Hematopoietic multipotent progenitor cell treated with erythropoietin and hydrocortisone succinate and interleukin-3 and kit ligand, for 17 days (in vitro differentiated cells): ENCODE data around the gene BRD7.

Source experiments
- DNase-seq: peaks from one replicate; pipeline ENCODE4 v3.0.0-alpha.2; 2015; ENCODE audit warnings: low spot score

Gene BRD7

DNA sequence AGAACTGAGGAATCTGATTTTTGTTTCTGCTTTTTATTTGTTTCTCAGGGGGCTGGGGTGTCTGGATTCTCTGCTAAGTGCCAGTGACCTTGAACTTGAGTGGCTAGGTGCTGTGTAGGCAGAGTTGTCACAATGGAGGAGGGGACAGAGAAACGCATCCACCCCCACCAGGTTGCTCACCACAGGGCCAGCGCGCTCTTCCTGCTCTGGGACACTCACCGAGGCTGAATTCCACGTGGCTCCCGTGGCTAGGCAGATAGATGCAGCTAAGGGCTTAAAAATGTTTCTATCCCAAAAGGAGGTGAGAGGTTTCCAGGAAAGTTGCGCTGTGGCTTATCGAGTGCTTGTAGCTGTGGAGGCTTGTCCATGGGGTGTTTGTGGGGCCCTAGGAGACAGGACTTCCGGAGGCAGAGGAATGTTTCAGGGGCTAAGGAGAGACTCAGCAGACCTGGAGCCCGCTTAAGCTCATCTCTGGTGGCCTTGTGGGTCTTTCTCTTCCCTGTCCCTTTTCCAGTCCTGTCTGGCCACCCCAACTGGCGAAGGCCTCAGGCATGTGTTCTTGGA, 65.7 kb downstream of the BRD7 start:
- no peak for DNase-seq

DNA sequence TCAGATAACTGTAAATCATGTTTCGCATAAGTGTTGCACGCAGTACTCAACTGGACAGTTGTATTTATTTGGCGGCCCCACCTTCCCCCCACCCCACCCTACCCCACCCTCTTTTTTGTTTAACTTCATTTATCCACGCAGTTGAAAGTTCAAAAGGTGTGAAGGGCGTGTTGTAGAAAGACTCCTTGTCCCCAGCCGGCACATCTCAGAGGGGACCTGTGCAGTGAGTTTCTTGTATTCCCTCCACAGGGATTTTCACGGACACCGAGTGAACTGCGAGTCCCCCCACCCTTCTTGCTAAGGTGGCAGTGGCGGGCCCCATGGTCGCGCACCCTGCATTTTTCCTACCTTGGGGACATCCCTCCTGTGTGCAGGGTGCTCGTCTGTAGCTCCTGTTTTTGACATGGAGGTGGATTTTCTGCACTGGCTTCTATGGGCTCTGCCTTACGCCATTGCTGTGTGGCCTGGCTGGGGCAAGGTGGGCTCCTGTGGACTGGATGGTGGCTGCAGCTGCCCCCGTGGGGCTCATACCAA, 66.2 kb downstream of the BRD7 start:
- no peak for DNase-seq

DNA sequence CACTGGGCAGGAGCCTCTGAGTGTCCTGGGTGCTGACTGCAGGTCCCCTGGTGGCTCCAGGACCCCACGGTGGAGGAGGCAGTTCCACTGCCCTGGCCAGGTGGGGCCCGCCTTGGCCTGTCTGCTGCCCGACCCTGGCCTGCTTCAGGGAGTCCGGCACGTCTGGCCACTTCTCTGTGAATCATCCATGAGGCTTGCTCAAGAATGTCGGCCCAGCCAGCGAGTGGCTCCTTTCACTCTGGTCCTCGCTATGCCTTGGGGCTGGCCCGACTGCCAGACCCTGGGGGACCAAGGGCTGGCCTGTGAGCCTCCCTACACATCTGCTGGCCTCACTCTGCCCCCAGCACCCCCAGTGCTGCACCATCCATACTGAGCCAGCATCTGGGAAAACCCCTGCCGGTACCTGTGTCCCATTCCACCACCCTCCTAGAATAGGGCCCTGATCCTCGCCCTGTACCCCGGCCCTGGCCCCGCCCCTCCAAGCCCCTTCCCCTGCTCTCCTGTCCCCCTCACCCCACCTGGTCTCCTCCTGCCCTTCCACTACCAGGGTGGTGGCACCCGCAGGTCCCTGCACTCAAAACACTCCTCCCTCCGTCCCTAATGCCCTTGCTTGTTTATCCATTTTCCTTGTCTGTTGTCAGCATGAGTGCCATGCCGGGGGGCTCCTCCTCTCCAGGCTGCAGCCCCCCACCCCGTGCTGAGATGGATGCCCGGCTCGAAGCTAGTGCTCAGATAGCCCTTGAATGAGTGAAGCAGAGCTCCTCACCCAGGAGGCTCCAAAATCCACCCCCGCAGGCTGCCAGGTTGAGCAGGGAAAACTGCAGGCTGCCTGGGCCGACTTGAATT, 66.9 kb downstream of the BRD7 start:
- no peak for DNase-seq

DNA sequence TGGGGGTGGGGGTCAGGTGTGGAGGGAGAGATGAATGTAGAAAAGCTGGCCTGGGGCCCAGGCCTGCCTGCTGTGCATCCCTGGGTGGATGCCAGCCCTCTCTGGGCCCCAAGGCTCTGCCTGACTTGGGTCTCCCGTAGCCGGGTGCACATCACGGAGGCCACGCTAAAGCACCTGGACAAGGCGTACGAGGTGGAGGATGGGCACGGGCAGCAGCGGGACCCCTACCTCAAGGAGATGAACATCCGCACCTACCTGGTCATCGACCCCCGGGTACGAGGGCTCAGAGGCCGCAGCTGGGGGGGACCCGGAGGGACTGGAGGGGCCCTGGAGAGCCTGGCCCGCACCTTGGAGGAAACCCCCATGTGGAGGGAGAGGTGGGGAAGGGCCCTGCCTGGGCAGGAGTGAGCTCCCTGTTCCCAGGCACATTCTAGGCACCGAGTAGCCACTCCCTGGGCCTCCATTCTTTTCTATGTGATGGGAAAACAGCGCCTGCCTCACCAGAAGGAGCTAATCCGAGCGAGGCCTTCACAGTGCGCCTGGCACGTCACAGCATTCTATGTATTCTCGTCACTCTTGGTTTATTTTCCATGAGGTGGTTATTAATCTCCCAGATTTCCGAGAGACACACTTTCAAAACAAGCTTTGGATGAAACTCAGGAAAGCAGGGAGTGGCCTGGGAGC, 67.7 kb downstream of the BRD7 start:
- DNase-seq = no peak

DNA sequence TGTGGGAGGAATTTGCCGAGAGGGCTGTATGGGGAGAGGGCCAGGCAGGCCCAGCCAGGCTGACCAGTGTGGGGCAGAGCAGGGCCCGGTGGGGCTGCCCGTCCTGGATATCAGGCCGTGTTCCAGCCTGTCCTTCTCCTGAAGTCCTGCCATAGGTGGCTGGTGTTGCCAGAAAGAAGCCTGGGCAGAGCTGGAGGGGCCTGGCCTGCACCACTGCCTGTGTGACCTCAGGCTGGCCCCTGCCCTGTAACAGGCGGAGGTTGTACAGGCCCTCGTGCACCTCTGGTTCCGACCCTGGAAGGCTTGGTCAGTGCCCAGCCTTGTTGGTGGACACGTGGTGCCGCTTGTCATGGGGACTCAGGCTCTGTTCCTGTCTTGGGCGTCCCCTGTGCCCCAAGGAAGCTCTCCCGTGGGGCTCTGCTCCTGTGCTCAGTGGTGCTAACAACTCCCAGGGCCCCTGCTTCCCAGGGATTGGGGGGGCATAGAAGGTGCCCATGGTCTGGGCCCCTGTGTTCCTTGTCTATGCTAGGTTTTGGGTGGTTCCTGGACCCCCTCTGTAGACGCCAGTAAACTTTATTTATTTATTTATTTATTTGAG, 69.2 kb downstream of the BRD7 start:
- DNase-seq = no peak

DNA sequence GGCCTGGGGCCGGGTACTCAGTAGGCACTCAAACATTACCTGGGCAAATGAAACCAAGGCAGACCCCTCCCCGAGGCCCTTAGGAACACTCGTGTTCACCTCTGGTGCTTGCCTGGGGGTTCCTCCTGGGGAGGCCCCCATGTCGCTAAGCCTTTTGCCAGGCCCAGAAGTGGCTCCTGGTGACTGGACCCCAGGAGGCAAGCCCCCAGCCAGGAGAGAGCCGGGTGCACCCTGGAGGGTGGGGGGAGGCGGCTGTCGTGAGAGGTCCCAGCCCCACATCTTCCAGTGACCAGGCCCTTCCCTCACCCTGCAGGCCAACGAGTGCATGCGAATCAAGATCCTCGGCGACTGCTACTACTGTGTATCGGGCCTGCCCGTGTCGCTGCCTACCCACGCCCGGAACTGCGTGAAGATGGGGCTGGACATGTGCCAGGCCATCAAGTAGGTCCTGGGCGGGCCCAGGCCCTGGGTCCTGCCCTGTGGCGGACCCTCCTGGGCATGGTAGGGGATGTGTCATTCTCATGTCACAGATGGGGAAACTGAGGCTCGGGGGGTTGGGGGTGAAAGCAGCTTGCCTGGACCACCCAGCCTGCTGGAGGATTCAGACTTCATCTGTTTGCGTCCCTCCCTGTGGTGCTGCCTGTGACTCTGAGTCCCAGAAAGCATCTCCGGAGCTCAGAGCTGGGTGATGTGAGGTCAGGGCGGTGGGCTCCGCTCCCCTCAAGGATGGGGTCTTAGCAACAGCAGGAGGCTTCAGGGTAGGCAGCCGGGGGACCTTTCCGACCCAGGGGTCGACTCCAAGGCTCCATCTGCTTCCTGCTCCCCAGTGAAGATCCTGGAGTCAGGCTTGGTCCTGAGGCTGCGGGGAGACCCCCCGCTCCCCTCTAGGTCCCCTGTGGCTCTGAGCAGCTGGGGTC, 69.9 kb downstream of the BRD7 start:
- DNase-seq = no peak

DNA sequence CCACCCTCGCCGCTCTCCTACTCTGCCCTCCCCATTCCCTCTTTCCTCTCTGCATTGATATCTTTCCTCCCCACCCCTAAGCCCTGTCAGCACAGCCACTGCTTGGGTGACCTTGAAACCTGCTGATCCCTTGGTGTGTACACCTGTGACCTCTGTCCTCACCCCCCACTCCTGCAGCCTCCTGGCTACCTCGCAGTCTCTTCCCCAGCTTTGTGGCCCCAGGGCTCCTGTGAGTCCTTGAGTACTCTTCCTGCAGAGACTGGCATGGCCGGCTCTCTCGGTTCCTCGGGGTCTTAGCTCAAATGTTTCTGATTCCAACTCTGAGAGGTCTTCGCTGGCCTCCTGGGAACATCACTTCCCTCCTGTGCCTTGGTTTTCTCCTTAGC, 70.7 kb downstream of the BRD7 start:
- no peak for DNase-seq

DNA sequence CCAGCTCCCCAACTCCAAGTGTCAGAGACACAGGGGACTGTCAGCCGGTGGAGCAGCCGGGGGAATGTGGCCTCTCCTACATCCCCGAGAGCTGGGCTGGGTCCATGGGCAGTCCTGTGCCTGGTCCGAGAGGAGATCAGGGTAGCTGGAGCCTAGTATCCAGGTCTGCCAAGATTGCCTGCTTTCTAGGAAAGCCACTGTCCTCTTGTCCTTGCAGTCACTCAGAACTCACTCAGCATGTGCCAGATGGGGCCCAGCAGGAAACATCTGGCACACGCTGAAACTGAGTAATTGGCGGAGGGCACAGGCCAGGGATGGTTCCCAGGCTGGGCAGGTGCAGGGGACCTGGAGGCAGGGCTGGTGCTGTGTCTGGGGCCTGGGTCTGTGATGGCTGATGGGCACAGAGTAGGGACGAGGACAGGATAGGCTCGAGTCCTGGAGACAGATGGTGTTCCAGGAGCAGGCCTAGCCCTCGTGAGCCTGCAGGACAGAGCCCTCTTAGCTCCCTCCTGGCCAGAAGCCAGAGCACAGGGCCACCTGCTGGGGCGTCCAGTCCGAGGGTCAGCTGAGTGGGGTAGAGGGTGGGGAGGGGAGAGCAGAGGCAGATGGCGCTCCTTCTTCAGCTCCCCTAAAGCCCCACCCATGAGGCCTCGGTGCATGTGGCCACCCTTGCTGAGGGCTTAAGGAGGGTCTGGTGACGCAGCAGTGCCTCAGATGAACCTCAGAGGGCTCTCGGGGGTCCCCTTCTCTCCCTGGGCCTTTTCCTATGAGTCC, 71.3 kb downstream of the BRD7 start:
- DNase-seq = no peak

DNA sequence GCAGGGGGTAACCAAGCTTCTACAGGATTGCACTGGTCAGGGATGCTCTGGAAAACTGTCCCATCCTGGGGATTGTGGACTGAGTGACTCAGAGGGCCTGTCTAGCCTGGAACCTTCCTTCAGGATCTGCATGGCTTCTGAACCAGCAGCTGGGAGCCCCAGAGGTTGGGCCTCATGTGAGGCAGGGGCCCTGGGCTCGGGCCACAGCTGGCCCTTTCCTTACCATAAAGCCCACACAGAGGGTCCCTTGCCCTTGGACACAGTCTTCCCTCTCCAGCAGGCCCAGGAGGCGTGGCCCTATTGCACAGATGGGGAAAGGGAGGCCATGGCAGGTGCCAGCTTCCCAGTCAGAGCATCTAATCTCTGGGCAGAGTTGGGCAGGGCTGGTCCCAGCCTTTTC, 72.0 kb downstream of the BRD7 start:
- no peak for DNase-seq

DNA sequence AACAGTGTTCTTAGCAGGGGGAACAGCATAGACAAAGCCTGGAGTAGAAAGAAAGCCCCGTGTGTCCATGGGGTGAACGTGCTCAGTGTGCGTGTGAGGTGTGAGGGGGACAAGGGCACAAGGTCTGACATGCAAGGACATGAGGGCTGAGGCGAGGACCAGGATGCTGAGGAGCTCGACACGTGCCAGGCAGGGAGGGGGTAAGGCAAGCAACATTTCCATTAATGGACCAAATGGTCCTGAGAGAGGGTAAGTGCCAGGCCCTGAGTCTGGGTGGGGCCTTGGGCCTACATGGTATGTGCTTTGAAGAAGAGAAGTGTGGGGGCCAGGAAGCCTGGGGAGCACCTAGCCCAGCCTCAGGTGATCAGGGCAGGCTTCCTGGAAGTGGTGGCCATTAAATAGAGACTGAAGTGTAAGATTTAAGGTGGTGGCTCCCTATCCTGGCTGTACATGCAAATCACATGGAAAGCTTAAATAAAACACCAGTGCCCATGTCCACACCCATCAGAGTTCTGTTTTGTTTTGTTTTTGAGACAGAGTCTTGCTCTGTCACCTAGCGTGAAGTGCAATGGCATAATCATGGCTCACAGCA, 73.2 kb downstream of the BRD7 start:
- no peak for DNase-seq

DNA sequence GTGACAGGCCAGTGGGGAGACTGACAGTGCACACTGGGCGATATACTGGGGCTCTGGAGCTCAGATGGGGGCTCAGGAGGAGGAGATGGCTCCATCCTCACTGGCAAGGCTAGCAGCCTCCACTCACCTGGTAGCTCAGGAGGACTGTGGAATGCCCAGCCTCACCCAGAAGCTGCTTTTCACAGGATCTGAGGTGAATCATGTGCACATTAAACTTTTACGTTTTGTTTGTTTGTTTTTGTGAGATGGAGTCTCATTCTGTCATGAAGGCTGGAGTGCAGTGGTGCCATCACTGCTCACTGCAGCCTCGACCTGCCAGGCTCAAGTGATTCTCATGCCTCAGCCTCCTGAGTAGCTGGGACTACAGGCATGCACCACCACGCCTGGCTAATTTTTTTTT, 73.8 kb downstream of the BRD7 start:
- no peak for DNase-seq

DNA sequence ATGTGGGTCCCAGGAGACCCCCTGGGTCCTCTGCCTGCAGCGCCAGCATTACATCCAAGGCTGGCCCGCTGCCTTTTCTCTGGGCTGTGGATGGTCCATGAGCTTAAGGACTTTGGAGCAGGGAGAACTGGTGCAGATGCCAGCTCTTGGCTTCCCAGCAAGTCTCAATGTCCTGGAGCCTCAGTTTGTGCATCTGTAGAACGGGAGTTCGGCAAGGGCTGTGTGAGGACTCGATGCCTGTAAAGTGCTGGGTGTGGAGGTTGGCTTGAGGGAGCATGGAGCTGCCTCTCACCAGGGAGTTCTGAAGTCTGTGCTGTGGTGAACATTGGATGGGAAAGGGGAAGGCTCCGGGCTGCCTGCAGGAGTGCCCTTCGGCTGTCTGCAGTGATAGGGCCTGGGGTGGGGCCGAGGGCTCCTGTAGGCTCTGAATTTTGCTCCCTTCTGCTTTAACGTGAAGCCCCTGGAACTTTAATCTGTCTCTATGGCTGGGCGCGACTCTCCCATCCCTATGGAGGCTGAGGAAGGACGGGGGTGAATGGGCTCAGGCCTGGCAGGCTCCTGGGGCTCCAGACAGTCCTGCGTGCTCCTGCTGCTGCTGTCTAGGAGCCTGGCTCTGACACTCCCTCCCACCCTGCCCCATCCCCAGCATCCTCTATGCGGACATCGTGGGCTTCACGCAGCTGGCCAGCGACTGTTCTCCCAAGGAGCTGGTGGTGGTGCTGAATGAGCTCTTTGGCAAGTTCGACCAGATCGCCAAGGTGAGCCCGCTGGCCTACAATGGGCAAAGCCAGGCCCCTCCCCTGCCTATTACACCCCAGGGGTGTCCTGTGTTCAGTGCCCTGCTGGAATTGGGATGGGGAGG, 74.6 kb downstream of the BRD7 start:
- DNase-seq = no peak

DNA sequence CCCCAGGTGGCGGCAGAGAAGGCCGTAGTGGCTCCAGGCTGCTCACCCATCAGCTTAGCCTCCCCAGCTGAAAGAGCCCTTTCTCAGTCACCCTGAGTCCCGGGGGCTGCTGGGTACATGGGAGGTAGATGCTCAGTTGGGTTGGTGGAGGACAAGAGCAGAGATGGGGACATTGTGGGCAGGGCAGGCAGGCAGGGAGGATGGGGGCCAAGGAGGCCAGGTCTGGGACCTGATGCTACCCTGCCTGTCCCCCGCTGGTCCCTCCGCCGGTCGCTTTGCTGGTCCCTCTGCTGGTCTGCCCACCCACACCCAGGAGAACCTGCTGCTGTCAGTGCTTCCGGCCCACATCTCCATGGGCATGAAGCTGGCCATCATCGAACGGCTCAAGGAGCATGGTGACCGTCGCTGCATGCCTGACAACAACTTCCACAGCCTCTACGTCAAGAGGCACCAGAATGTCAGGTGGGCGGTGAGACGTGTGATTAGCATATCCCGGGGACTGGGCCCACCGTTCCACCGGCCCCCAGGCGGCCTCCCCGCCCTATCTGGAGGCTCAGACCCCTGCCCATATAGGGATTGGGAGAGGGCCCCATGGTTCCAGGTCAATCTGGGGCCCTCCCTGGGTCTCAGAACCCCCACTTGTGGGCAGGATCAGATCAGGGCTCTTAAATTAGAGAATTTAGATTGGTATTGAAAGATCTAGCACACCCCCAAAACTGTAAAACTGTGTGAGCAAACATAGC, 75.6 kb downstream of the BRD7 start:
- no peak for DNase-seq

DNA sequence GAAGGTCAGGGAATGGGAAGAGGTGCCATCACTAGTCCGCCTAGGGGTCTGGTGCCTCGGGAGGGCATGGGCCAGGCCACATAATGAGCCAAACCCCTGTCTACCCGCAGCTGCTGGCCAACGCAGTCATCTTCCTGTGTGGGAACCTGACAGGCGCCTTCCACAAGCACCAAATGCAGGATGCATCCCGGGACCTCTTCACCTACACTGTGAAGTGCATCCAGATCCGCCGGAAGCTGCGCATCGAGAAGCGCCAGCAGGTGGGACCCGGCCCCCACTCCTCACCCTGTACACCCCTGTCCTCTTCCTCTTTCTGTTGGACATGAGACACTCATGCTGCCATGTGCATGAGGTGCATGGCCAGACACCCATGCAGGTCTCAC, 76.2 kb downstream of the BRD7 start:
- no peak for DNase-seq

DNA sequence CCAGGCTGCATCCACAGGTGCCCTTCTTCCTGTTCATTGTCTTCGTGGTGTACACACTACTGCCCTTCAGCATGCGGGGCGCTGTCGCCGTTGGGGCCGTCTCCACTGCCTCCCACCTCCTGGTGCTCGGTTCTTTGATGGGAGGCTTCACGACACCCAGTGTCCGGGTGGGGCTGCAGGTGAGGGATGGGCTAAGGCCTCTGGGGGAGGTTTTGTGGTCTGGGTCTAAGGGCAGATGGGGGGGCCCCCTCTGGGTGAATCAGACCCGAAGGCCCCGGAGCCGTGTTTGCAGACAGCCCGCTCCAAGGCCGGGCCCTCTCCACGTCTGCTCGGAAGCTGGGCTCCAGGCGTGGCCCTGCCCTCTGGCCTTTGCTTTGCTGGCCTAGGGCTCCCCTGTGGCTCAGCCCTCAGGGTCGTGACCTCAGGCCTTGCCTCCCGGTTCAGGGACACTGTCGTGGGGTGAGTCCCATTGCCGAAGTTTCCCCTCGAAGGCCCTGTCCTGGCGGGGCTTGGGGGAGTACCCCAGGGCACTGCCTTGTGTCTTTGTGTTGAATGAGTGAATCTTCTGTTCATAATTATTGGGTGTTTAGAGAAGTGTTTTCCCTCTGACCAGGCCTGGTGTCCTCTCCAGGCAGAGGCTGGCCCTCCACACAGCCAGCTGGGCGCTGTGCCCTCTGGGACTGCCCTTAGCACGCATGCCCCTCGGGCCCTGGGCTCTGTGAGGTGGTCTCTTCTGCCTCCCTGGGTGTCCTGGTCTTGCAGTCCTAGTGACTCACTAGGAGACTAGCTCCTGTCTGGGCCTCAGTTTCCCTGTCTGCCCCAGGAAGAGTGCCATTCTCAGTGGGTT, 76.8 kb downstream of the BRD7 start:
- DNase-seq = no peak

DNA sequence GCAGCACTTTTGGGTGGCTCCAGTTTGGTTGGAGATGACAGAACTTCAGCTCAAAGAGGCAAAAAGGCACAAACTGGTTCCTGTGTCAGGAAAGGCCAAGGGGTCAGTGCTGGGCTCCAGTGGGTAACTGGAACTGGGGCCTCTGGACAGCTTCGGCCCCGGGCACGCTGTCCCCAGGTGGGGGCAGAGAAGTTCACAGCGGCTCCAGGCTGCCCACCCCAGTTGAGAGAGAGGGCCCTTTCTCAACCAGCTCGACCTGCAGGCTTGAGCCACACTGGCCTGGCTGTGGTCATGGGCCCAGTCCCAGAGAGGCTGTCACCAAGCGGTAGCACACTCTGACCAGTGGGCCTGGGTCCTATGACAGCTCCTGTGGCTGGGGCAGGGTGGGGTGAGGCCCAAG, 77.9 kb downstream of the BRD7 start:
- no peak for DNase-seq

DNA sequence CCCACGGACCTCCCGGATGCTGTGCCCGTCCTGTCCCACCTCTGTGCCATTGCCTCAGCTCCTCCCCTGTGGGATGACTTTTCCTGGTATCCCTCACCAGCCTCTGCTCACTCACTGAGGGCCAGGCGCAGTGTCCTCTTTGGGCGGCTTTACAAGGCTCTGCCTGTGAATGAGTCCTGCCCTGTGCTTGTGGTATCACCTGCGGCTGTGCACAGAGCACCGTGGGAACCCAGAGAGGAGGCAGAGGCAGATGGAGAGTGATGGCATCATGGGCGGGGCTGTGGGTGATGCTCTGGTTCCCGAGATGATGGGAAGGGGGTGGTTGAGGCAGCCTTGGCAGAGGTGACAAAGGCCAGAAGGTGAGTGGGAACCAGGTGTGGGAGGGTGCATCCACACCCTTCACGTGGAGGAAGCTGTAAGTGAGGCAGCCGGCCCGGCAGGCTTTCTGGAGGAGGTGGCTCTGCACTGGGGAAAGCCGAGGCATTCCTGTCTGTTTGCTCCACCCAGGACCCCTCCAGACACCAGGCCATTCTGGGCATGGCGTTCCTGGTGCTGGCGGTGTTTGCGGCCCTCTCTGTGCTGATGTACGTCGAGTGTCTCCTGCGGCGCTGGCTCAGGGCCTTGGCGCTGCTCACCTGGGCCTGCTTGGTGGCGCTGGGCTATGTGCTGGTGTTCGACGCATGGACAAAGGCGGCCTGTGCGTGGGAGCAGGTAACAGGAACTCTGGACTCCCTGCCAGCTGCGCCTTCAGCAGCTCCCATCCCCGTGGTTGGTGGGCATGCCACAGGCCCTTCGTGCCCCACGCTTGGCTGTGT, 78.6 kb downstream of the BRD7 start:
- no peak for DNase-seq
